HepG2 (cell line): ENCODE data around the gene RABL6. TPM values are rescaled to one million over a fixed set of nuclear protein-coding genes. Genes with fewer than 3 reads are reported as not detected.
A peak's percentile ranks its signal among the peaks of the same experiment; 100 is the strongest.

ENCODE experiments used
- GMEB1 ChIP-seq: sonication (generic); formaldehyde crosslinking; IDR thresholded peaks from 2 replicates; pipeline ENCODE4 v1.5.1; 2020; ENCODE audit warnings: missing genetic modification reagents, mild to moderate bottlenecking, borderline replicate concordance
- GMEB2 ChIP-seq: IDR thresholded peaks from 2 replicates; pipeline ENCODE4 v1.6.1; 2016; ENCODE audit warnings: missing biosample characterization, missing genetic modification reagents, low read depth
- HOXA5 ChIP-seq: sonication (generic); formaldehyde crosslinking; IDR thresholded peaks from 2 replicates; pipeline ENCODE4 v1.4.0; 2020; ENCODE audit warnings: missing genetic modification reagents
- KLF12 ChIP-seq: sonication (generic); formaldehyde crosslinking; IDR thresholded peaks from 2 replicates; pipeline ENCODE4 v1.4.0; 2020; ENCODE audit warnings: missing genetic modification reagents, borderline replicate concordance
- NBN ChIP-seq: fragments of 450-650 bp; conservative IDR thresholded peaks from 2 replicates; pipeline ENCODE4 v1.6.1; 2017
- NFIB ChIP-seq: sonication (generic); formaldehyde crosslinking; IDR thresholded peaks from 2 replicates; pipeline ENCODE4 v1.9.0; 2021; ENCODE audit warnings: missing genetic modification reagents, mild to moderate bottlenecking, borderline replicate concordance
- PBX2 ChIP-seq: IDR thresholded peaks from 2 replicates; pipeline ENCODE4 v1.6.1; 2016; ENCODE audit warnings: control low read depth
- TFDP1 ChIP-seq: IDR thresholded peaks from 2 replicates; pipeline ENCODE4 v1.6.1; 2016; ENCODE audit warnings: missing compliant biosample characterization, missing genetic modification reagents, borderline replicate concordance
- ZFP41 ChIP-seq: sonication (generic); formaldehyde crosslinking; IDR thresholded peaks from 2 replicates; pipeline ENCODE4 v1.4.0; 2020; ENCODE audit warnings: mild to moderate bottlenecking, missing genetic modification reagents, borderline replicate concordance
- ZFY ChIP-seq: sonication (generic); formaldehyde crosslinking; IDR thresholded peaks from 2 replicates; pipeline ENCODE4 v1.4.0; 2020; ENCODE audit warnings: missing genetic modification reagents
- ZMAT5 ChIP-seq: sonication (generic); formaldehyde crosslinking; IDR thresholded peaks from 2 replicates; pipeline ENCODE4 v1.5.0; 2020; ENCODE audit warnings: mild to moderate bottlenecking, low read depth, missing genetic modification reagents, borderline replicate concordance
- ZNF530 ChIP-seq: sonication (generic); formaldehyde crosslinking; IDR thresholded peaks from 2 replicates; pipeline ENCODE4 v1.5.0; 2020; ENCODE audit warnings: low read depth, mild to moderate bottlenecking, missing genetic modification reagents
- ZNF609 ChIP-seq: sonication (generic); formaldehyde crosslinking; IDR thresholded peaks from 2 replicates; pipeline ENCODE4 v1.4.0; 2020; ENCODE audit warnings: mild to moderate bottlenecking, missing genetic modification reagents, borderline replicate concordance
- ZNF784 ChIP-seq: sonication (generic); formaldehyde crosslinking; IDR thresholded peaks from 2 replicates; pipeline ENCODE4 v1.5.1; 2020; ENCODE audit warnings: missing genetic modification reagents, mild to moderate bottlenecking, borderline replicate concordance
- ZNF891 ChIP-seq: sonication (generic); formaldehyde crosslinking; IDR thresholded peaks from 2 replicates; pipeline ENCODE4 v1.5.0; 2020; ENCODE audit warnings: mild to moderate bottlenecking, missing genetic modification reagents
- ZSCAN29 ChIP-seq: sonication (generic); formaldehyde crosslinking; conservative IDR thresholded peaks from 2 replicates; pipeline ENCODE4 v1.4.0; 2020; ENCODE audit warnings: mild to moderate bottlenecking, missing genetic modification reagents
- polyA plus RNA-seq, 8 experiments: library from polyadenylated mRNA; depleted of rRNA in 3 of 8; stranded (reverse) in 7 of 8; unstranded in 1 of 8; fragments of >200 nt; fragmentation: Illumina TruSeq in 4 of 8; extraction: Trizol in 4 of 8; gene quantifications; 2 replicates each; pipeline versions ENCODE4 v1.2.1 to v1.2.3, GENCODE V29; 2011 to 2016; ENCODE audit warnings: low read depth in 4 of 8, missing spikeins in 1 of 8, mixed read lengths in 1 of 8; ENCODE audit not compliant: insufficient read depth in 1 of 8
- total RNA-seq, 5 experiments: library from RNA; depleted of rRNA; stranded (reverse); fragments of >200 nt; fragmentation: Illumina TruSeq; extraction: Trizol; gene quantifications; 2 replicates each; pipeline ENCODE4 v1.2.3, GENCODE V29; 2016; ENCODE audit warnings: low read depth in 1 of 5

RABL6 gene
- total and polyA plus RNA-seq, 2 of the 13 experiments (the other 11 are each of a cell fraction or from before 2014, with no cell fraction given): 81.5 to 125 TPM

GRCh38 chr9:136792321-136793085 is 15.2 kb upstream of the RABL6 start (continued):
- TF ChIP-seq GMEB1 (CRISPR knock-in tag): no peak
- TF ChIP-seq ZFY (CRISPR knock-in tag): 0 out of 2 replicates have a peak, but pooled peaks have one; percentile 19
- no peak for TF ChIP-seq ZNF891
- TF ChIP-seq NBN: no peak
- TF ChIP-seq GMEB2 (CRISPR knock-in tag): no peak
- TF ChIP-seq PBX2 (CRISPR knock-in tag): no peak
- TF ChIP-seq TFDP1 (CRISPR knock-in tag): peak; percentile 18; the same call in 1 of the 2 replicates
- no peak for TF ChIP-seq ZNF609
- no peak for TF ChIP-seq ZNF784
- no peak for TF ChIP-seq ZMAT5
- peak; percentile 43; the same call in 1 of the 2 replicates for TF ChIP-seq ZSCAN29
- peak; percentile 1; the same call in 1 of the 2 replicates for TF ChIP-seq KLF12 (CRISPR knock-in tag)
- no peak for TF ChIP-seq ZNF530 (CRISPR knock-in tag)
- no peak for TF ChIP-seq NFIB (CRISPR knock-in tag)
- TF ChIP-seq ZFP41 (CRISPR knock-in tag): no peak
- no peak for TF ChIP-seq HOXA5 (CRISPR knock-in tag)
